T-helper 2 cell (primary cell): ENCODE data around the gene COPS9.
A peak's percentile ranks its signal among the peaks of the same experiment; 100 is the strongest.

Experiments used
- DNase-seq, 5 experiments: peaks; one replicate each; pipeline versions ENCODE4 v3.0.0 to v3.0.0-alpha.2; 2012 to 2022

The COPS9 gene

DNA sequence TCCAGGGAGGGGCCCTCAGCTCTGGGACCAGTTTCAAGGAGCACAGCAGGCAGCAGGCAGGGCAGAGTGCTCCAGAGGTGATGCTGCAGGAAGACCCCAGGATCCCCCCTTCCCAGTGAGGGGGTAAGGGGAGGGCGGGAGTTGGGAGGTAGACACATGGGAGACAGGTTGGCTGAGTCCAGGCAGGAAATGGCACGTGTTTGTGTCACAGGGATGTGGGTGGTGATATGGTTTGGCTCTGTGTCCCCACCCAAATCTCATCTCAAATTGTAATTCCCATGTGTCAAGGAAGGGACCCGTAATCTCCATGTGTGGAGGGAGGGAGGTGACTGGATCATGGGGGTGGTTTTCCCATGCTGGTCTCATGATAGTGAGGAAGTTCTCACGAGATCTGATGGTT lies 29.6 kb upstream of the COPS9 start:
- no peak for DNase-seq

DNA sequence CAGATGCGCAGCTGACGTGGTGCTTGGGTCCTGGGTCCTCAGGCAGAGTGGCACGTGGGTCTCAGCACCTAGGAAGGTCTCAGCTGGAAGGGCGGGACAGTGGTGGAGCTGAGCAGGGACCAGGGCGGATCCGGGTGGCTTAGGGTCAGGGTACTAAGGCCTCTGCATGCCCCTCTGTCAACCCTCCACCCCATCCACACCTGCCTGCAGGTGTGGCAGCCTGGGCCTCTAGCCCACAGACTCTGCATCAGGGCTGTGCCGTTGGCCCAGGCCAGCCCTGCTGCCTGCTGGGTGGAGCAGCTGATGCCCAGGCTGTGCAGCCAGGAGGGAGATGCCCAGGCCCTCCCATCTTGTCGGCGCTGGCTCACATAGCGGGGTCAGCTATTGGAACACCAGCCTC lies 28.9 kb upstream of the COPS9 start:
- no peak for DNase-seq

DNA sequence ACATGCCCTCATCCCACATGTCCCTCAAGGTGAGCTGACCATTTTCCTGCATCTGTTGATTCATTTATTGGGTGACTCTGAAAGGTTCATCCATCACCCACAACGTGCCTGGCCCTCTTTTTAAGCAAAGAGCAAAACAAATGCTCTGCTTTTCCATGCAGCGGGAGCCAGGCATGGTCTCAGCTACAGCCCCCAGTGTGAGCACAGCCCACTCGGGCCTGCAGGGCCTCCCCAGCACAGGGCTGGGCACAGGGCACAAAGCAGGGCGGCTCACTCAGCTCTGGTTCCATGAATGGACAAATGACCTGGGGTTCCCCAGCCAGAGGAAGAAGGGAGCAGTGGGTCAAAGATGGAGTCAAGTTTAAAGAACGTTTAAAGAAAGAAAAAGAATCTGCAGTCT lies 28.5 kb upstream of the COPS9 start:
- no peak for DNase-seq

DNA sequence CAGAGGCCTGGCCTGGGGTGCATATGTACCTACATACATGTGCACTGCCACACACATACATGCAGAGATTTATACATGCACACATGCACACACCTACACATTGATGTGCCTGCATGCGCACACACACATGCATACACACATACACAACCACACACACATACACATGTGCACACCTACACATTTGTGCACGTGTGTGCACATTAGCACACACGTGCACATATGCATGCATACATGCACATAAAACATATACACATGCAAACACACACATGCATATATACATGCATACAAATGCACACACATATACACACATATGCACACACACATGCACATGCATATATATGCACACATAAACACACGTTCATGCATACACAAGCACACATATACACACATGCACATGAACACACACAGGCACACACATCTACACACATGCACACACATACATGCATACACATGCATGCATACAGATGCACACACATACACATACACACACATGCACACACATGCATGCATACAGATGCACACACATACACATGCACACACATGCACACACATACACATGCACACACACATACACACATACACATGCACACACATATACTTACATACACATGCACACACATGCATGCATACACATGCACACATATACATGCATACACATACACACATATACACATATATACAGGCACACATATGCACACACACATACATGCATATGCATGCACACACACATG lies 27.9 kb upstream of the COPS9 start:
- DNase-seq: no peak

DNA sequence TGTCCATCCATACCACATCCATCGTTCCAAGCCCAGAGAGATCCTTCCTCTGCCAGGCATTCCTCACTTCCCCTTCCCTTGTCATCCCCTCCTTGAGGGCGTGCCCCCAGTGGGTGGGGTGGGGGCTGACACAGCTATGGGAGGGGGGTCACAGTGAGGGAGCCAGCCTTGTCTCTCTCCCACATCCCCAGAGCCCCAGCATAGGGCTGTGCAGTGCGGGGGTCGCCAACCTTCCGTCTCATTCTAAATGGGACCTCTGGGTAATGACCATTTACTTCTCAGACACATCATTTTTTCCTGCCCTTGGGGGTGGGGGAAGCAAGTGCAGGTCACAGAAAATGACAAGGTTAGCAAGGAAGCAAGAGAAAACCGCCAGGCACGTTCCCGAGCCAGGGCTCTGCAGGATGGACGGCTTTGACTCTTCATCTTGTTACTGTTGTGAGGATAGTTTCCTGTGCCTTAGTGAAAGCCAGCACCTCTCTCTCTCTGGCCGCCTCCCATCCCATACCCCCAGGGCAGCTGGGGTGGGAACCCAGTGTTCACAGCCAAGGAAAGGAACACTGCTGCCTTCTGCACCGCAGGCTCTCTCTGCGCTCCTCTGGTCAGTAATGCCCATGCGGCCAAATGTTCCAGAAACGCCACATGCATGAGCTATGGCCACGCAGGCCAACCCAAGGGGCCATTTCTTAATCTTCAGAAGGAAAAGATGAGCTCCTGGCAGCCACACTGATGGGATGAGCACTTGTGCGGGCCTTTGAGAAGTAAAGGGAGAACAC lies 27.0 kb upstream of the COPS9 start:
- no peak for DNase-seq

DNA sequence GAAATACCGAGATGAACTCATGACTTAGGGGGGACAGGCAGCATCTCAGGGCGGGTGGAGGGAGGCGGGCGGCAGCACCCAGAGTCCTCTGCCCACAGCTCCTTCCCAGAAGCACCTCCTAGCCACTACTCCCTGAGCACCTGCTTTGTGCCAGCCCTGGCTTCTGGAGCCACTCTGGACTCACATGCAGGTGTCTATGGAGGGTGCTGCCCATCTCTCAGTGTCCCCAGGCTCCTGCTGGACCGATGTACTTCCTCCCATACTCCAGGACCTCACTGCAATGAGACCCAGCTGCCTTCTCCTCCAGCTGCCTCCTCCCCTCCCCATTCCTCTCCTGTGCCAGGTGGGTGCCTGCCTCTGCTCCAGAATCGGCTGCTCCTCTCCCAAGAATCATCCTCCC lies 26.4 kb upstream of the COPS9 start:
- no peak for DNase-seq

DNA sequence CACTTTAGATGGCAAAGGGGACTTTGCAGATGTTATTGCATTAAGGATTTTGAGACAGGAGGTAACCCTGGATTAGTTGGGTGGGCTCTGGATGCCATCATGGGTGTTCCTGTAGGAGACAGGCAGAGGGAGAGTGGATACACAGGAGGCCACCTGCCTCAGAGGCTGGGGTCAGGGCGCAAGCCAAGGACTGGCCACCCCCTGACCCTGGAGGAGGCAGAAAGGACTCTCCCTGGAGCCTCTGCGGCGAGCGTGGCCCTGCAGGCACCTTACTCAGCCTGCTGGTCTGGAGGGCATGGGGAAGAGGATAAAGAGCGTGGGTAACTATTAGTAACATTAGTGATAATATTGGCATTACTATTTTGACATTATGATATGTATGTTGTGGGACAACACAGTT lies 25.9 kb upstream of the COPS9 start:
- no peak for DNase-seq

DNA sequence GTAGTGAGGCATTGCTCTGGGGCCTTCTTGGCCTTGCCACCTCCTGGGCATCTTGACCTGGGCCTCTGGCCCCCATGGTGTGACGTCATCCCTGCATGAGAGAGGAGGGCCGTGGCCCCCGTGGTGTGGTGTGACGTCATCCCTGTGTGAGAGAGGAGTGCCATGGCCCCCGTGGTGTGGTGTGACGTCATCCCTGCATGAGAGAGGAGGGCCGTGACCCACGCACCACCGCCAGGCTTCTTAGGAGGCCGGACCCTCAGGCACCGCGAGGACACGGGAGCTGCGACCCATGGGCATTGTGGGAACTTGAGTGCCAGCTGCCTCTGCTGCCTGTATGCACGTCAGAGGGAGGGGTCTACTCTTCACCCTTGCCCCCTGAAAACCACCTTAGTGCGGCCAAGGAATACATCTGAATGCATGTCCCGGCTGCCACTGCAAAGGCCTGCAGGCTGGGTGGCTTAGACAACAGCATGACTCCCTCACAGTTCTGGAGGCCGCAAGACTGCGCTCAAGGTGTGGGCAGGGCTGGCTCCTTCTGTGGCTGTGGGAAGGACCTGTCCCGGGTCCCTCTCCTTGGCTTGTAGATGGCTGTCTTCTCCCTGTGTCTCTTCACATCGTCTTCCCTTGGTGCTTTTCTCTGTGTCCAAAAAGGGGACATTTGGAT lies 25.1 kb upstream of the COPS9 start:
- DNase-seq: no peak

DNA sequence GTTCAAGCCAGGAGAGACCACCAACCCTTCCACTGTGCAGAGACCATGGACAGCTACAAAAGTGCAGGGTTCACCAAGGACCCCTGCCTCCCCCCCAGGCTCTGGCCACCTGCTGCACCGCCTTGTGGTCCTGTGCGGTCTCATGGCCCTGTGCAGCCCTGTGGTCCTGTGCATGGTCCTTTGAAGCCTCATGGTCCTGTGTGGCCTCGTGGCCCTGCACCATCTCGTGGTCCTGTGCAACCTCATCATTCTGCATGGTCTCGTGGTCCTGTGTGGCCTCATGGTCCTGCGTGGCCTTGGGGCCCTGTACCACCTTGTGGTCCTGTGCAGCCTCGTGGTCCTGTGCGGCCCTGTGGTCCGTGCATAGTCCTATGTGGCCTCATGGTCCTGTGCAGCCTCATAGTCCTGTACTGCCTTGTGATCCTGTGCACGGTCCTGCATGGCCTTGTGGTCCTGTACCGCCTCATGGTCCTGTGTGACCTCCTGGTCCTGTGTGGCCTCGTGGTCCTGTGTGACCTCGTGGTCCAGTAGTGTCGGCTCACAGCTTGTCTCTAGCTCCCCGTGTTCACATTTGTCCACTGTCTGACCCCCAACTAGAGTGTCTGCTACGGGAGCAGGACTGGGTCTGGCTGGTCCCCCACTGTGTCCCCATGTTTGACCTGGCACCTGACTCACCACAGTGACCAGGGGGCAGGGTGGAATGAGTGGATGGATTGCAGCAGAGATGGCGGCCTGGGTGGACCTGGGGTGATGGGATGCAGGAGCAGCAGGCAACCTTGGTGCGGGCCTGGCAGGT lies 24.4 kb upstream of the COPS9 start:
- DNase-seq: no peak

DNA sequence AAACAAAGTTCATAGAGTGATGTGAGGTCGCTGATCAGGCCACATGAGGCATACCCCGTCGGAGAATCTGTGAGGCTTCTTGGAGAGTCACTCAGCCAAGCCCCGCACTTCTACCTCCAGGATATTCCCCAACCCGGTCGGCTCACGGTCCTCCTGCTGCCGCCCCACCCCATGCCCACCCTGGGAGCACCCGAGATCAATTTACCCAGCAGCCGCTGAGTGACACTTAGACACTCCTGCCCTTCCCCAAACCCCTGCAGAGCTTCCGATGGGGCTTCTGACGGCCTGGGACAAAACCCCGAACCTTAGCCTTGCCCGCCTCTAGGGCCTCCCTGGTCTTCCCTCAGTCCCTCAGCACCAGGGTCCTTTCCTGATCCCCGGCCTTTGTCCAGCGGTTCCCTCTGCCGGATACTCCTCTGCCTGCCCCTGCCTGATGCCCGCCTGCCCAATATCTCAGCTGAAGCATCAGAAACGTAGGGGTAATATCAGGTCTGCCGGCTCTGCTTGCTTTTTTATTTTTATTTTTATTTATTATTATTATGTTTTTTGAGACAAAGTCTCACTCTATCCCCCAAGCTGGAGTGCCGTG lies 23.2 kb upstream of the COPS9 start:
- DNase-seq: no peak

DNA sequence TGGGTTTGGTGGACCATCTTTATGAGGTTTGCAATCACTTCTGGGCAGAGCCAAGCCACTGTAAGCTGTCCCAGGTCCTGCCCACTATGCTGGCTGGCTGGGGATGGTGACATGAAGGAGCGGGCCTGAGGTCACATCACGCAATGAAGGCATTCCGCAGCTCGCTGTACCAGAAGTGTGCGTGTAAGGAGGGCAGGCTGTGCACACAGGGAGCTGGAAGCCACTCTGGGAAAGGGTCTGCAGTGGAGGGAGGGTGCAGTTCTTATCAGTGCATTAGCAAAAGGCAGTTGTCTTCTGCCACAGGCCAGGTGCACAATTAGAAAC lies 21.0 kb upstream of the COPS9 start:
- no peak for DNase-seq

DNA sequence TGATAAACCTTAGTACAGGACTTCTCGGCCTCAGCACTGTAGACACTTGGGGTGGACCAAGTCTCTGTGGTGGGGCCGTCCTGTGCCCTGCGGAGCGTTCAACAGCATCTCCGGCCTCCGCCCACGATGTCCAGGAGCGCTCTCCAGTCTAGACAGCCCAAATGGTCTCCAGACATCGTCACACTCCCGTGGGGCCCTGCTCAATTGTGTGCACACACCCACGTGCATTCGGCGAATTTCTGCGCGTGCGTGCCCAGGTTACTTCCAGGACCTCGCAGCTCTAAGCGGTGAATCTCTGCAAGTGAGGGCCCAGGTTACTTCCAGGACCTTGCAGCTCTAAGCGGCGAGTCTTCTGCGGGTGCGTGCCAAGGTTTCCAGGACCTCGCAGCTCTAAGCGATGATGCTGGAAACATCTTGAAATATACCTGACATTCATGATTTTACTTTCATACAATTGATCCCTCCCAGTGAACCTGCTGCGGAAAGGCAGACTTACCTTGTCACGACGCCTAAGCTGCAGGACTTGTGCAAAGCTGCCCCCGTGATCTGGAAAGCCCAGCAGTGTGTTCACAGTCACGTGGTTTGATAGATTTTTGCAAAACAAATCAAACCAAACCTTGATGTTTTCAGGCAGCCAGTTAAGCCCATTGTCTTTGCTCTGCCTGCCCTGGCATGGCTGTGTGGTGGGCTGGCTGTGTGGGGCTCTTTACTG lies 20.5 kb upstream of the COPS9 start:
- DNase-seq: no peak

DNA sequence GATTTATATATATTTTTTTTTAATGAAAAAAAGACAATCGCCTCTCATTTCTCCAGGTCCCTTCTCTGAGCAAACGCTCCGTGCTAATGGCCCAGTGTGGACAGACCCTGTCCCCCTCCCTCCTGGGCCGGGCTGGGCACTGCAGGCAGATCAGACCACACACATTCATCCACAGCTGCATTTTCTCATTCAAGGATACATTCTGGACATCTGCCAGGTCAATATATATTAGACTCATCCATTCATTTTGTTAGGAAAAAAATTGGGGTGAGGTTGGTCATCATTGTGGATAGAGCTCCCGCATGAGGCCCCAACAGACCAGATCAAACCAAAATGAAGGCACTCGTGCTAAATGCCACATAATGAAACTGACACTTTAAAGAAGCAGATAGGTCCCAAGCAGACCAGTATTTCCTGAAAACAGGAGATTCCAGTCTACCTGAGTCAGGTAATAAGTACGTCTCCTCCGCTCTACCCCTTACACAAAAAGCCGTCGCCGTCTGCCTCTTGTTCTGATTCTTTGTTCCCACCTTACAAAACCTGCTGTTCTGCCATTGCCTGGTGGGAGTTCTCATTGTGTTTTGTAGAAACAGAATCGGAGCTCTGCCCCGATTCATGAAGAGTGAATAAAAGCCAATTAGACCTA lies 19.8 kb upstream of the COPS9 start:
- no peak for DNase-seq

DNA sequence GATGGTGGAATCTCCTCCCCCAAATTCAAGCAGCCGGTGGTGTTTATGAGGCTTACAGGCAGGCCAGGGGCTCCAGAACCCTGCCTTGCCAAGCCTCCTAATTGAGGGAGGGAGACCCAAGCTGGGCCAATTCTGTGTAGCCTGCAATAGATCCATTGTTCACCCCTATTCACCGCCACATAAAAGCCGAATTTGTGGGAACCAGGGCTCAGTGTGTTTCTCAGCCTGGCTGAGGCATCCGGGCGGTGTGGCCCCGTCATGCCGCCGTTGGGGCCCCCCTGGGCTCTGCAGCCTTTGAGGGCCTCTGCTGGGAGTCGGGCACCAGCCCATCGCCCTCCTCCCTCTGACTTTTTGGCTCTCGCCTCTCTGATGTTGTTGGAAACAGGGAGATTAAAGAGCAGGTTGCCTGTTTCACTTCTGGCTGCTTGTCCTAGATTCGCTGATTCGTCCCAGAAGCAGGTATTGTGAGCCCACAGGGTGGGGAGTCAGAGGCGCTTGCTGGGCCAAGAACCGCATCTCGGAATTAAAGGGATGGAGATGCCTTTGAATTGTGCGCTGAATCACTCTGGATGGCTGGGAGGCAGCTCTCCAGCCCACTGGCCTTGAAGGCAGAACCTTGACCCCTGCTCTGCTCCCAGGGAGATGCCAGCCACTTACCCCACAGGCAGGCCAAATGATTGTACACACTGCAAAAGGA lies 19.1 kb upstream of the COPS9 start:
- DNase-seq: no peak

DNA sequence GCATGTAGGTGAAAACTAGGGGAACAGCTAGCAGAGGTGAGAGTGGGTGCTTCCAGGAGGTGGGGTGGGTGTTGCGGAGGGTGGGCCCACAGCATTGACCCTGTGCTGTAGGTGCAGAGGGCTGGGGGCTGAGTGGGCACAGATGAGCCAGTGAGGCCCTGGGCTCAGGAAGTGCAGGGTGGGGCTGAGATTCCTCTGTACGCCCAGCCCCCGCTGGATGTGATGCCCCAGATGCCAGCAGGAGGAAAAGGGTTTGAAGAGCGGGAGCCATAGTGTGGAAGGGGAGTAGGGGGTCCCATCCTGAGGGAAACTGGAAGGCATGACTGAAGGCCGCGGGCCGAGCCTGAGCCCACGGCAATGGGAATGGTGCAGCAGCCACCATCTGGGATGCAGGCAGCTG lies 18.5 kb upstream of the COPS9 start:
- DNase-seq: no peak

DNA sequence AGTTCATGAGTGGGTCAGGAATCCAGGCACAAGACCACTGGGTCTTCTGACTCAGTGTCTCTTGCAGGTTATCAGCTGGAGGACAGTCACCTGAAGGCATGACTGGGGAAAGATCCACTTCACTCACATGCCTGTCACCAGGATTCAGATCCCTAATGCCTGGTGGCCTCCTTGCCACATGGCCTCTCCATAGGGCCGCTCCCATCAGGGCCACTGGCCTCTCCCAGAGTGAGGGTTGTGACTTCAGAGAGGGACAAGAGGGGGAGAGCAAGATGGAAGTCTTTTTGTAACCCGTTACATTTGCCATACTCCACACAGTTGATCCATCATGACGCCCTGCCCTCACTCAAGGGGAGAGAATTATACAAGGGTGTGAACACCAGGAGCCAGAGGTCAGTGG lies 17.3 kb upstream of the COPS9 start:
- no peak for DNase-seq

DNA sequence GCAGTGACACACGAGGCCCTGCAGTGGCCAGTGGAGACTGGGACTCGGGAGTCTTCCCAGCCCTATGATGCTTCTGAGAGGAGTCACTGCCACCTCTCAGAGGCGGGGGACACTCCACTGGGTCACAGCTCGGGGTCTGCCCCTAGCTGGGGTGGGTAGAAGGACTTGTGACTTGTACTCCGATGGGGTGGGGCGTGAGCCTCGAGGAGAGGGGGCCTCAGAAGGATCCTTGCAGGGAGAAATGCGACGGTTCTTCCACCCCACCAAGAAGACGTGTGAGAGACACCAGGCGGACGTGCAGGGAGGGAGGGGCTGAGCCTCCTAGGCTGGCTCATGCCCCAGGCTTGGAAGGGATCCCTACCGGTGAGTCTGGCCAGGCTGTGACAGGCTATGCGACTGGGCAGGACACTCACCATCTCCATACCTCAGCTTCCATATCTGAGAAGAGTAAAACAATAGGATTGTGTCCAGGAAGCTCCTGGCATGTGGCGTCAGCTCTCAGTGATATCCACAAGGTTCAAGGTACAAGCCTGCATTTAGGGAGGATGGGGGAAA lies 15.4 kb upstream of the COPS9 start:
- DNase-seq: no peak

DNA sequence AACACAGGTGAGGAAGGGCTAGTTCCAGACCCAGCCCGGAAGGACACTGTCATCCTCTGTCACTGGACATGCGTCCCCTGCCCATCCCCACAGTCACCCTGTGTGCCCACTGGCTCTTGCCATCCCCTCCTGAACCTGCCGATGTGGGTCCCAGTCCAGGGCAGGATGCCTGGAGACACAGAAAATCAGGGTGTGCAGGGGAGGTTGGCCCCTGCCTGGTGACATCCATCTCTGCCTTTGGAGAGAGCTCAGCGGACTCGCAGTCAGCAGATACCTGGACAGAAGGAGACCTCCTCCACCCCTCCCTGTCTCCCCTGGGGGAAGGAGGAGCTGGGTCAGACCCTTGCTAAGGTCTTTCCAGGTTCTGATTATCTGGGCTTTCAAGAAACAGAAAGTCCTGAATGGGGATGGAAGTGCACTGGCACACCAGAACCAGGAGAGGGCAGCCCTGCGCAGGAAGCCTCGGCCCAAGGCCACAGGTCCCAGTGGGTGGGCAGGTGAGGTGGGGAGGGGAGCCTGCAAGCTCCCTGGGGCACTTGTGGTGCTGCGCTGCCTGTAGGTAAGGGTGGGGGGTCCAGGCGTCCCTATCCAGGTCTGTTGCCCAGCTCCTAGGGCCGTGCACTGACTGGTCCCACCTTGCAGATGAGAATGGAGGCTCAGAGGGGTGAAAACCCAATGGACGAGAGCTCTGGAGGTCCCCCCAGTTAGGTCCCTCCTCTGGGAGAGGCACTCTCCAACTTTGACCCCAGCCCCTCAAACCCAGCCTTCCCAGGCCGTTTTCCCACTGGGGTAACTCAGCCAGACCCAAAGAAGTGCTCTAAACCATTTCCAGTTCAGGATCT lies 14.1 kb upstream of the COPS9 start:
- peak in 2 of 5 experiments; percentile 14 to 17 for DNase-seq

DNA sequence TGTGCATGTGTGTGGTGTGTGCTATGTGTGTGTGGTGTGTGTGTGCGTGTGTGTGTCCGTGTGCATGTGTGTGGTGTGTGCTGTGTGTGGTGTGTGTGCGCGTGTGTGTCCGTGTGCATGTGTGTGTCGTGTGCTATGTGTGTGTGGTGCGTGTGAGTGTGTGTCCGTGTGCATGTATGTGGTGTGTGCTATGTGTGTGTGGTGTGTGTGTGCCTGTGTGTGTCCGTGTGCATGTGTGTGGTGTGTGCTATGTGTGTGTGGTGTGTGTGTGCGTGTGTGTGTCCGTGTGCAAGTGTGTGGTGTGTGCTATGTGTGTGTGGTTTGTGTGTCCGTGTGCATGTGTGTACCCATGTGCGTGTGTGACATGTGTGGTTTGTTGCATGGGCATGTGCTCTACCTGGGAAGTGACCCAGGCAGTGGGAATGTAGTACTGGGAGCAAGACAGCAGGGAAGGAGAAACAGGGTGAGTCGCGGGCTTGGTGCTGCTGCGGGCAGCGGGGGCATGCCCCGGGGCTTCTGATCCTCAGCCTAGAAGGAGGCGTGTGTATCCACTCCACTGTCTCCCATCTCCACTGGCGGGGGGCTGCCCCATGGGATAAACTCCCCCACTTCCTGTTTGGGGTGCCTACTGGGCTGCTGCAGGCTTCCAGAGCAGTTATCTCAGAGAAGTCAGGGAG lies 11.9 kb upstream of the COPS9 start:
- DNase-seq: no peak
